GM12878 (cell line): Measurements from ENCODE around the gene GLT8D1. TPM values are rescaled to one million over a fixed set of nuclear protein-coding genes. Genes with fewer than 3 reads are reported as not detected.

Source experiments
- ASH2L ChIP-seq: fragments of 300-600, 200-600 bp; sonication (generic); IDR thresholded peaks from 2 replicates; pipeline ENCODE4 v1.6.1; 2017; ENCODE audit warnings: low read depth, mild to moderate bottlenecking, borderline replicate concordance
- CEBPB ChIP-seq, 2 experiments: fragments of 150-350 bp in 1 of 2; IDR thresholded peaks; 2 replicates each; pipeline ENCODE4 v1.6.1; 2012 to 2014; ENCODE audit warnings: low read depth in 2 of 2, low read length in 2 of 2, borderline replicate concordance in 1 of 2, inconsistent platforms in 1 of 2
- CHD1 ChIP-seq: IDR thresholded peaks from 2 replicates; pipeline ENCODE4 v1.6.1; 2012; ENCODE audit warnings: low read depth, low read length, improper control_type of control experiment
- EP300 ChIP-seq, 2 experiments: fragments of 150-350 bp in 1 of 2; IDR thresholded peaks; 2 replicates each; pipeline ENCODE4 v1.6.1; 2011 to 2012; ENCODE audit warnings: low read depth in 2 of 2, low read length in 2 of 2, borderline replicate concordance in 1 of 2, improper control_type of control experiment in 1 of 2, inconsistent platforms in 1 of 2; ENCODE audit not compliant: control insufficient read depth in 1 of 2
- IKZF1 ChIP-seq: fragments of 450-650 bp; conservative IDR thresholded peaks from 2 replicates; pipeline ENCODE4 v1.6.1; 2017; ENCODE audit warnings: antibody characterized with exemption, mild to moderate bottlenecking
- MYC ChIP-seq: IDR thresholded peaks from 2 replicates; pipeline ENCODE4 v1.6.1; 2011; ENCODE audit warnings: mild to moderate bottlenecking, low read length, moderate library complexity, inconsistent platforms; ENCODE audit not compliant: insufficient read depth, insufficient replicate concordance, insufficient read length, severe bottlenecking
- POLR2AphosphoS5 ChIP-seq: IDR thresholded peaks from 2 replicates; pipeline ENCODE4 v1.6.1; 2011; ENCODE audit warnings: mild to moderate bottlenecking, low read length, inconsistent platforms
- RAD21 ChIP-seq: IDR thresholded peaks from 2 replicates; pipeline ENCODE4 v1.6.1; 2011; ENCODE audit warnings: mild to moderate bottlenecking, low read depth, low read length, moderate library complexity; ENCODE audit not compliant: insufficient read depth
- RELA ChIP-seq: fragments of 450-650 bp; IDR thresholded peaks from 2 replicates; pipeline ENCODE4 v1.8.0; 2014; ENCODE audit warnings: borderline replicate concordance; ENCODE audit not compliant: partially characterized antibody
- SMAD5 ChIP-seq: IDR thresholded peaks from 2 replicates; pipeline ENCODE4 v1.6.1; 2016; ENCODE audit warnings: antibody characterized with exemption, low read depth
- SMARCA5 ChIP-seq: fragments of 450-650 bp; IDR thresholded peaks from 2 replicates; pipeline ENCODE4 v1.6.1; 2017; ENCODE audit warnings: mild to moderate bottlenecking
- STAT3 ChIP-seq: IDR thresholded peaks from 2 replicates; pipeline ENCODE4 v1.6.1; 2011; ENCODE audit warnings: low read depth, low read length, improper control_type of control experiment
- TARDBP ChIP-seq: IDR thresholded peaks from 2 replicates; pipeline ENCODE4 v1.6.1; 2016; ENCODE audit warnings: borderline replicate concordance
- TCF7 ChIP-seq: IDR thresholded peaks from 2 replicates; pipeline ENCODE4 v1.6.1; 2014; ENCODE audit warnings: antibody characterized with exemption, borderline replicate concordance
- YBX1 ChIP-seq: fragments of 450-650 bp; IDR thresholded peaks from 2 replicates; pipeline ENCODE4 v1.6.1; 2016; ENCODE audit warnings: antibody characterized with exemption
- ZNF274 ChIP-seq: IDR thresholded peaks from one replicate; pipeline ENCODE4 v1.8.0; 2011; ENCODE audit not compliant: insufficient read length, insufficient read depth
- ZSCAN29 ChIP-seq: fragments of 450-650 bp; IDR thresholded peaks from 2 replicates; pipeline ENCODE4 v1.6.1; 2017; ENCODE audit warnings: mild to moderate bottlenecking, moderate library complexity
- polyA plus RNA-seq, 11 experiments: library from polyadenylated mRNA; depleted of rRNA in 4 of 11; unstranded in 6 of 11; stranded (reverse) in 5 of 11; fragments of >200 nt; fragmentation: Nextera tagmentation in 4 of 11; fragmentation: Illumina TruSeq in 1 of 11; extraction: Ambion mirVana in 4 of 11; extraction: Trizol in 1 of 11; gene quantifications; 1 replicate in 1 of 11; 2 replicates in 10 of 11; pipeline versions ENCODE4 v1.2.1 to v1.2.3, GENCODE V29; 2011 to 2016; ENCODE audit warnings: inconsistent platforms in 2 of 11, missing spikeins in 2 of 11, low read depth in 1 of 11
- total RNA-seq, 4 experiments: library from RNA; depleted of rRNA in 3 of 4; stranded (reverse); fragments of >200 nt in 3 of 4; fragmentation: Illumina TruSeq in 1 of 4; extraction: Trizol in 1 of 4; gene quantifications; 2 replicates each; pipeline versions ENCODE4 v1.2.1 to v1.2.3, GENCODE V29; 2013 to 2021
- TF ChIP-seq, protein P1 (sequence below): fragments of 450-650 bp; IDR thresholded peaks from 2 replicates; pipeline ENCODE4 v1.6.1; 2016; ENCODE audit warnings: mild to moderate bottlenecking, moderate library complexity, borderline replicate concordance
- TF ChIP-seq, protein P2 (sequence below): fragments of 450-650 bp; formaldehyde crosslinking; IDR thresholded peaks from 2 replicates; pipeline ENCODE4 v1.5.0; 2022; ENCODE audit warnings: mild to moderate bottlenecking, missing genetic modification characterization
- TF ChIP-seq, protein P3 (sequence below), 3 experiments: IDR thresholded peaks in 2 of 3; conservative IDR thresholded peaks in 1 of 3; 2 replicates each; pipeline ENCODE4 v1.5.1; 2011; ENCODE audit warnings: low read depth in 3 of 3, low read length in 3 of 3, mild to moderate bottlenecking in 3 of 3, control low read depth in 2 of 3, moderate library complexity in 2 of 3, inconsistent platforms in 1 of 3, mixed read lengths in 1 of 3; ENCODE audit not compliant: control insufficient read depth in 2 of 3, insufficient read depth in 1 of 3; ENCODE audit errors: extremely low read depth in 1 of 3

Gene GLT8D1
- total and polyA plus RNA-seq, 10 of the 15 experiments (the other 5 are each of a cell fraction or from before 2014, with no cell fraction given) = 25.3 to 73.4 (median 48.4) TPM

DNA sequence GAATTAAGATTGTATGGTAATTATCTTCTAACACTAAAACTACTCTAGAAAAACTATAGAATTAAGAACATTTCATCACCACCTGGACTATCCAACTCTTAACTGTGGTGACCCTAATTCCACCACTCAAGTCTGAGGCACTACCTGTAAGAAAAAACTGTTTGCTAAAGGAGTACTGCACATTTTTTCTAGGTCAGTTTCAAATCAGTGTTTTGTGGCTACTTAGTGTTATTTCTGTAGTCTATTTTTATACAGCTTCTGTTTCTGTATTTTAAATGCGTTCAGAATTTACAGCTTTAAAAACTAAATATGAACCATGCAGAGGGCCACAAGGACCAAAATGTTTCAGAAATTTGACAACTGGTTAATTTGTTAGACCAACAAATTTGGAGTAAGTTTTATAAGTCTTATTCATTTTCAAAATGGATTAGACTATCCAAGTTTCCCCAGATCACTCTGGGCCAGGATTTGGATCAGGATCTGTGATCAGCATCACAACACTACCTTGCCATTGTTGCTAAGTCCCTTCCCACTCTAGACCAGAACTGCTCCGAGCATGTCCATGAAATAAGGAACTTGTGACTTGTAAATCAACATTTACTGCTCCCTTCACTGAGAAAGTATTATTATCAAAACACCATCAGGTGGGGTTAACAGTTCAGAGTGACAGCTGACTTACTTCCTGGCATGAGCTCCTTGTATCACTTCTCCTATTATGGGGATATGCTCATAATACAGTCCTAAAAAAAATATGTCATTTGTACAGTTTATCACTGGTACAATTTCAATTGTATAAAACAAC is 8.6 kb downstream of the GLT8D1 start (continued):
- TF ChIP-seq CEBPB (IDR thresholded peaks at IDR 0.05; ENCODE audit: borderline replicate concordance in 1 of 2, low read depth in 2 of 2, low read length in 2 of 2) (peak in 1 of 2 experiments; percentile 20; a peak in 1 of 4 replicates), ZSCAN29 (no peak), MYC (no peak), RELA (no peak), ZNF274 (no peak), SMAD5 (no peak), TCF7 (no peak), TARDBP (no peak), IKZF1 (no peak), SMARCA5 (no peak), STAT3 (no peak), POLR2AphosphoS5 (0 out of 2 replicates have a peak, but pooled peaks have one; percentile 23), CHD1 (no peak), RAD21 (no peak), ASH2L (no peak), YBX1 (no peak), EP300 (IDR thresholded peaks at IDR 0.05; ENCODE audit: borderline replicate concordance in 1 of 2, control insufficient read depth in 1 of 2, low read depth in 2 of 2, low read length in 2 of 2) (peak in 1 of 2 experiments; percentile 40; a peak in 1 of 4 replicates)
- TF ChIP-seq, protein P1, sequence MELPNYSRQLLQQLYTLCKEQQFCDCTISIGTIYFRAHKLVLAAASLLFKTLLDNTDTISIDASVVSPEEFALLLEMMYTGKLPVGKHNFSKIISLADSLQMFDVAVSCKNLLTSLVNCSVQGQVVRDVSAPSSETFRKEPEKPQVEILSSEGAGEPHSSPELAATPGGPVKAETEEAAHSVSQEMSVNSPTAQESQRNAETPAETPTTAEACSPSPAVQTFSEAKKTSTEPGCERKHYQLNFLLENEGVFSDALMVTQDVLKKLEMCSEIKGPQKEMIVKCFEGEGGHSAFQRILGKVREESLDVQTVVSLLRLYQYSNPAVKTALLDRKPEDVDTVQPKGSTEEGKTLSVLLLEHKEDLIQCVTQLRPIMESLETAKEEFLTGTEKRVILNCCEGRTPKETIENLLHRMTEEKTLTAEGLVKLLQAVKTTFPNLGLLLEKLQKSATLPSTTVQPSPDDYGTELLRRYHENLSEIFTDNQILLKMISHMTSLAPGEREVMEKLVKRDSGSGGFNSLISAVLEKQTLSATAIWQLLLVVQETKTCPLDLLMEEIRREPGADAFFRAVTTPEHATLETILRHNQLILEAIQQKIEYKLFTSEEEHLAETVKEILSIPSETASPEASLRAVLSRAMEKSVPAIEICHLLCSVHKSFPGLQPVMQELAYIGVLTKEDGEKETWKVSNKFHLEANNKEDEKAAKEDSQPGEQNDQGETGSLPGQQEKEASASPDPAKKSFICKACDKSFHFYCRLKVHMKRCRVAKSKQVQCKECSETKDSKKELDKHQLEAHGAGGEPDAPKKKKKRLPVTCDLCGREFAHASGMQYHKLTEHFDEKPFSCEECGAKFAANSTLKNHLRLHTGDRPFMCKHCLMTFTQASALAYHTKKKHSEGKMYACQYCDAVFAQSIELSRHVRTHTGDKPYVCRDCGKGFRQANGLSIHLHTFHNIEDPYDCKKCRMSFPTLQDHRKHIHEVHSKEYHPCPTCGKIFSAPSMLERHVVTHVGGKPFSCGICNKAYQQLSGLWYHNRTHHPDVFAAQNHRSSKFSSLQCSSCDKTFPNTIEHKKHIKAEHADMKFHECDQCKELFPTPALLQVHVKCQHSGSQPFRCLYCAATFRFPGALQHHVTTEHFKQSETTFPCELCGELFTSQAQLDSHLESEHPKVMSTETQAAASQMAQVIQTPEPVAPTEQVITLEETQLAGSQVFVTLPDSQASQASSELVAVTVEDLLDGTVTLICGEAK = no peak
- TF ChIP-seq, protein P2, sequence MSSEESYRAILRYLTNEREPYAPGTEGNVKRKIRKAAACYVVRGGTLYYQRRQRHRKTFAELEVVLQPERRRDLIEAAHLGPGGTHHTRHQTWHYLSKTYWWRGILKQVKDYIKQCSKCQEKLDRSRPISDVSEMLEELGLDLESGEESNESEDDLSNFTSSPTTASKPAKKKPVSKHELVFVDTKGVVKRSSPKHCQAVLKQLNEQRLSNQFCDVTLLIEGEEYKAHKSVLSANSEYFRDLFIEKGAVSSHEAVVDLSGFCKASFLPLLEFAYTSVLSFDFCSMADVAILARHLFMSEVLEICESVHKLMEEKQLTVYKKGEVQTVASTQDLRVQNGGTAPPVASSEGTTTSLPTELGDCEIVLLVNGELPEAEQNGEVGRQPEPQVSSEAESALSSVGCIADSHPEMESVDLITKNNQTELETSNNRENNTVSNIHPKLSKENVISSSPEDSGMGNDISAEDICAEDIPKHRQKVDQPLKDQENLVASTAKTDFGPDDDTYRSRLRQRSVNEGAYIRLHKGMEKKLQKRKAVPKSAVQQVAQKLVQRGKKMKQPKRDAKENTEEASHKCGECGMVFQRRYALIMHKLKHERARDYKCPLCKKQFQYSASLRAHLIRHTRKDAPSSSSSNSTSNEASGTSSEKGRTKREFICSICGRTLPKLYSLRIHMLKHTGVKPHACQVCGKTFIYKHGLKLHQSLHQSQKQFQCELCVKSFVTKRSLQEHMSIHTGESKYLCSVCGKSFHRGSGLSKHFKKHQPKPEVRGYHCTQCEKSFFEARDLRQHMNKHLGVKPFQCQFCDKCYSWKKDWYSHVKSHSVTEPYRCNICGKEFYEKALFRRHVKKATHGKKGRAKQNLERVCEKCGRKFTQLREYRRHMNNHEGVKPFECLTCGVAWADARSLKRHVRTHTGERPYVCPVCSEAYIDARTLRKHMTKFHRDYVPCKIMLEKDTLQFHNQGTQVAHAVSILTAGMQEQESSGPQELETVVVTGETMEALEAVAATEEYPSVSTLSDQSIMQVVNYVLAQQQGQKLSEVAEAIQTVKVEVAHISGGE = no peak
- TF ChIP-seq, protein P3, sequence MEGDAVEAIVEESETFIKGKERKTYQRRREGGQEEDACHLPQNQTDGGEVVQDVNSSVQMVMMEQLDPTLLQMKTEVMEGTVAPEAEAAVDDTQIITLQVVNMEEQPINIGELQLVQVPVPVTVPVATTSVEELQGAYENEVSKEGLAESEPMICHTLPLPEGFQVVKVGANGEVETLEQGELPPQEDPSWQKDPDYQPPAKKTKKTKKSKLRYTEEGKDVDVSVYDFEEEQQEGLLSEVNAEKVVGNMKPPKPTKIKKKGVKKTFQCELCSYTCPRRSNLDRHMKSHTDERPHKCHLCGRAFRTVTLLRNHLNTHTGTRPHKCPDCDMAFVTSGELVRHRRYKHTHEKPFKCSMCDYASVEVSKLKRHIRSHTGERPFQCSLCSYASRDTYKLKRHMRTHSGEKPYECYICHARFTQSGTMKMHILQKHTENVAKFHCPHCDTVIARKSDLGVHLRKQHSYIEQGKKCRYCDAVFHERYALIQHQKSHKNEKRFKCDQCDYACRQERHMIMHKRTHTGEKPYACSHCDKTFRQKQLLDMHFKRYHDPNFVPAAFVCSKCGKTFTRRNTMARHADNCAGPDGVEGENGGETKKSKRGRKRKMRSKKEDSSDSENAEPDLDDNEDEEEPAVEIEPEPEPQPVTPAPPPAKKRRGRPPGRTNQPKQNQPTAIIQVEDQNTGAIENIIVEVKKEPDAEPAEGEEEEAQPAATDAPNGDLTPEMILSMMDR (IDR thresholded peaks at IDR 0.05 in 2 of 3, conservative IDR thresholded peaks at IDR 0.05 in 1 of 3; ENCODE audit: control insufficient read depth in 2 of 3, extremely low read depth in 1 of 3, insufficient read depth in 1 of 3, low read depth in 3 of 3, low read length in 3 of 3) = no peak
